Panc1 (cell line): Measurements from ENCODE around the gene MMP14. TPM values are rescaled to one million over a fixed set of nuclear protein-coding genes. Genes with fewer than 3 reads are reported as not detected.

Experiments used
- ATAC-seq: fragments of 200-7000 bp; cut with Tn5 transposase; 2 replicates; pipeline ENCODE4 v1.9.1; 2020; ENCODE audit warnings: mild to moderate bottlenecking, moderate library complexity
- BruUV-seq: library from RNA; stranded (reverse); fragments of 400-500 nt; replicated peaks from 2 replicates; lab custom pipeline; 2021; lab: Mats Ljungman, UMichigan
- CTCF ChIA-PET: fragments of 300-600 bp; sonication (Branson Sonifier 250); formaldehyde crosslinking; loops from one replicate; lab custom pipeline; 2022; ENCODE audit warnings: antibody characterized with exemption; lab: Charles Lee
- POLR2A ChIA-PET: fragments of 300-600 bp; sonication (Branson Sonifier 250); formaldehyde crosslinking; loops from one replicate; lab custom pipeline; 2022; ENCODE audit warnings: antibody characterized with exemption; lab: Charles Lee
- DNase-seq: peaks from one replicate; pipeline ENCODE4 v3.0.0-alpha.2; 2010; ENCODE audit warnings: low read depth, low spot score
- H3K27ac ChIP-seq: 2 replicates; pipeline ENCODE4 v1.5.1; 2011; ENCODE audit warnings: mild to moderate bottlenecking, low read length, inconsistent platforms
- H3K27me3 ChIP-seq: fragments of 200-500 bp; sonication (Bioruptor generic); 2 replicates; pipeline ENCODE4 v1.6.0; 2014; ENCODE audit warnings: low read length, inconsistent platforms; ENCODE audit not compliant: control insufficient read depth, insufficient read depth
- H3K36me3 ChIP-seq: fragments of 200-500 bp; sonication (Bioruptor generic); 2 replicates; pipeline ENCODE4 v1.5.1; 2014; ENCODE audit warnings: inconsistent platforms, mild to moderate bottlenecking, low read length, moderate library complexity; ENCODE audit not compliant: control insufficient read depth, insufficient read depth
- H3K4me1 ChIP-seq: 2 replicates; pipeline ENCODE4 v1.5.1; 2011; ENCODE audit warnings: inconsistent platforms, mild to moderate bottlenecking, low read length, moderate library complexity; ENCODE audit not compliant: control insufficient read depth, insufficient read depth
- H3K4me3 ChIP-seq, 2 experiments: 2 replicates each; pipeline ENCODE4 v1.5.1; 2011 to 2012; ENCODE audit warnings: low read depth in 2 of 2, low read length in 2 of 2, mild to moderate bottlenecking in 2 of 2, inconsistent platforms in 1 of 2, moderate library complexity in 1 of 2
- H3K9me3 ChIP-seq: fragments of 200-500 bp; sonication (Bioruptor generic); 2 replicates; pipeline ENCODE4 v1.5.1; 2014; ENCODE audit warnings: low read depth, mild to moderate bottlenecking, inconsistent platforms, low read length, moderate library complexity; ENCODE audit not compliant: control insufficient read depth, insufficient read depth
- POLR2AphosphoS5 ChIP-seq: IDR thresholded peaks from 2 replicates; pipeline ENCODE4 v1.6.1; 2012; ENCODE audit warnings: mild to moderate bottlenecking, low read depth, low read length, moderate library complexity
- SIN3A ChIP-seq: IDR thresholded peaks from 2 replicates; pipeline ENCODE4 v1.6.1; 2012; ENCODE audit warnings: low read depth, mild to moderate bottlenecking, low read length, moderate library complexity, borderline replicate concordance; ENCODE audit not compliant: insufficient read depth
- TCF7L2 ChIP-seq: IDR thresholded peaks from 2 replicates; pipeline ENCODE4 v1.6.1; 2011; ENCODE audit warnings: mild to moderate bottlenecking, low read depth, low read length, inconsistent platforms
- in situ Hi-C: cut with HindIII; loops from 2 replicates; pipeline ENCODE4 v1.10.0; 2016; ENCODE audit warnings: low sequenced_read_pairs, low pct_unique_long_range_greater_than_20kb
- intact Hi-C: fragments of 100-400 bp; cut with micrococcal nuclease; formaldehyde crosslinking; loops from one replicate; pipeline ENCODE4 v1.10.0; 2022; ENCODE audit not compliant: unreplicated experiment
- total RNA-seq: library from RNA; stranded (reverse); gene quantifications from one replicate; pipeline ENCODE4 v1.2.1, GENCODE V29; 2021; ENCODE audit not compliant: unreplicated experiment
- TF ChIP-seq, protein P1 (sequence below): fragments of 450-650 bp; IDR thresholded peaks from 2 replicates; pipeline ENCODE4 v1.5.1; 2017; ENCODE audit warnings: mild to moderate bottlenecking
- TF ChIP-seq, protein P2 (sequence below), 2 experiments: IDR thresholded peaks; 2 replicates each; pipeline ENCODE4 v1.6.1; 2011 to 2012; ENCODE audit warnings: low read depth in 2 of 2, control low read depth in 1 of 2, low read length in 1 of 2, mild to moderate bottlenecking in 1 of 2, moderate library complexity in 1 of 2; ENCODE audit not compliant: insufficient read depth in 1 of 2

MMP14 gene
- total RNA-seq, 1 experiment from 2014 or later: 32.9 TPM

DNA sequence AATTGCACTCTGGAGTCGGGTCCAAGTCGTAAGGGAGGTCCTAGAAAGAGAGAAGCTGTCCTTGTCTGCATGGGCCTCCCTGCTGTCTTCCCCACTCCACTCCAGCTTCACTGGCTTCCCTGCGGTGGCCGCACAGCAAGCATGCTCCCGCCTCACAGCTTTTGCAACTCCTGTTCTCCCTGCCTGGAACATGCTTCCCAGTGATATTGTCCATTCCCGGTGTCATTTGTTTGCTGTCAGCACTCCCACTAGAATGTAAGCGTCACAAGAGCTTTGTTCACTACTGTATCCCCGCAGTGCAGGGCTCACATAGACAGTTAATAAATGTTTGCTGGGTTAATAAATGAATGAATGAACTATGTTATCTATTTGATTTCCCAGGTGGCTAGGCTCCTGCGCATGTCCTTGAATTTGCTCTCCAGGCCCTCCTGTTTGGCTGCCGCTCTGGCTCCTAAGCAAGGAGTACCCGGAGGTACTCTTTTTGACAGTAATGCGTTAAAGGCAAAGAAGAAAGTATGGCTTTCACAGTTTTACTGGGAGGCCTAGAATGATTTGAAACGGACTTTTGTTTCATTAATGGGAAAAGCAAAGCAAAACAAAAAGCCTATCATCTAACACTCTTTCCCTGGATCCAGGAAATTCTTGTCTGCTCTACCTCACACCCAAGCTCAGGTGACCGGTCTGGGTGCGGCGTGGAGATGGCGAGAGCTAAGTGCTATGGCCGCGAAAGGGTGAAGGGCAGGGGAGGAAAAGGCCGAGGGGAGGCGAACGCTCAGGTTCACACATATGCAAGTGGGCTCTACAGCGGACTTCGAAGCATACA, 15.0 kb upstream of the MMP14 start:
- in situ Hi-C loops: no loop called here
- ChIA-PET POLR2A (interaction anchor here (0.7 kb wide), 1 partner anchor 260 kb away, joined by 4 read pairs; no protein-coding TSS in a partner anchor), CTCF (interaction anchor here (1.5 kb wide), 1 partner anchor 81 kb away, joined by 5 read pairs; no protein-coding TSS in a partner anchor)
- H3K27me3 ChIP-seq: no peaks in the 10 kb centered on the region
- H3K4me1 ChIP-seq: peaks cover 23% of the 10 kb centered on the region
- TF ChIP-seq SIN3A: no peak
- TF ChIP-seq TCF7L2: no peak
- TF ChIP-seq, protein P1, sequence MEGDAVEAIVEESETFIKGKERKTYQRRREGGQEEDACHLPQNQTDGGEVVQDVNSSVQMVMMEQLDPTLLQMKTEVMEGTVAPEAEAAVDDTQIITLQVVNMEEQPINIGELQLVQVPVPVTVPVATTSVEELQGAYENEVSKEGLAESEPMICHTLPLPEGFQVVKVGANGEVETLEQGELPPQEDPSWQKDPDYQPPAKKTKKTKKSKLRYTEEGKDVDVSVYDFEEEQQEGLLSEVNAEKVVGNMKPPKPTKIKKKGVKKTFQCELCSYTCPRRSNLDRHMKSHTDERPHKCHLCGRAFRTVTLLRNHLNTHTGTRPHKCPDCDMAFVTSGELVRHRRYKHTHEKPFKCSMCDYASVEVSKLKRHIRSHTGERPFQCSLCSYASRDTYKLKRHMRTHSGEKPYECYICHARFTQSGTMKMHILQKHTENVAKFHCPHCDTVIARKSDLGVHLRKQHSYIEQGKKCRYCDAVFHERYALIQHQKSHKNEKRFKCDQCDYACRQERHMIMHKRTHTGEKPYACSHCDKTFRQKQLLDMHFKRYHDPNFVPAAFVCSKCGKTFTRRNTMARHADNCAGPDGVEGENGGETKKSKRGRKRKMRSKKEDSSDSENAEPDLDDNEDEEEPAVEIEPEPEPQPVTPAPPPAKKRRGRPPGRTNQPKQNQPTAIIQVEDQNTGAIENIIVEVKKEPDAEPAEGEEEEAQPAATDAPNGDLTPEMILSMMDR: no peak
- BruUV-seq: no TSS peak
- peak overlapping the region; percentile 48; the same call in 1 of the 2 replicates for H3K27ac ChIP-seq
- DNase-seq (no peak), ATAC-seq (no peak)
- H3K36me3 ChIP-seq: no peaks in the 10 kb centered on the region
- H3K4me3 ChIP-seq: no peak overlapping the region
- intact Hi-C loops: loop anchor here (2.0 kb wide), 1 partner anchor 31 kb away; no protein-coding TSS in a partner anchor
- H3K9me3 ChIP-seq: no peaks in the 10 kb centered on the region

DNA sequence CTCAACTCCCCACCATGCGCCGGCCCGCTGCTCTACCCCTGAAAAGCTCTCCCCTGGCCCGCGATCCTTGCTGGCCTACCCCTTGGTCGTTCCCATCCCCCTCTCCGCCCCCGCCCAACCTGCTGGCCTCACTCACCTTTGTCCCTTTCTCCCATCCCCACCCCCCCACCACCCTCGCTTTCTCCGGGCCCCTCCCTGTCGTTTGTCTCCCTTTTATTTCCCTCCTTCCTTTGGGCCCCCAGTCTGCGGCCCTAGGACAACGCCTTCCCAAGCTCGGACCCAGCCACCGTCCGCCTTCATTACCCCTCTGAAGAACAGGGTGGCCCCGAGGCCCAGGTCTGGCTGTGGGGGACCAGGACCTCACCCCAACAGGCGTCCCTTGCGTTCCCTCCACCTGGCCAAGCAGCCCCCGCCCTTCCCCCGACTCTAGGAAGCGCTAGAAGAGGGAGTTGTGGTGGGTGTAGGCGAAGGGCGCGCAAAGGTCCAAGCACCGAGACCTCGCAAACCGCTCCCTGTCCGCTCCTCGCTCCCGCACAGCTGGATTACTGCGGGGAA, 14.3 kb upstream of the MMP14 start:
- DNase-seq (no peak), ATAC-seq (no peak)
- Histone ChIP-seq H3K36me3 (no peaks in the 10 kb centered on the region), H3K27me3 (no peaks in the 10 kb centered on the region), H3K9me3 (no peaks in the 10 kb centered on the region), H3K27ac (peak overlapping the region; percentile 79), H3K4me1 (peaks cover 23% of the 10 kb centered on the region), H3K4me3 (peak overlapping the region in 1 of 2 experiments; percentile 56; a peak in 2 of 4 replicates)
- intact Hi-C loops (loop anchor here (2.0 kb wide), 1 partner anchor 31 kb away; no protein-coding TSS in a partner anchor), in situ Hi-C loops (no loop called here)
- ChIA-PET POLR2A (no interaction called here), CTCF (interaction anchor here (0.7 to 2.6 kb wide), 6 partner anchors 9 to 80 kb away, joined by 3 to 50 read pairs (median 6); no protein-coding TSS in a partner anchor)
- BruUV-seq: no TSS peak
- TF ChIP-seq, protein P1: no peak
- TF ChIP-seq, protein P2, sequence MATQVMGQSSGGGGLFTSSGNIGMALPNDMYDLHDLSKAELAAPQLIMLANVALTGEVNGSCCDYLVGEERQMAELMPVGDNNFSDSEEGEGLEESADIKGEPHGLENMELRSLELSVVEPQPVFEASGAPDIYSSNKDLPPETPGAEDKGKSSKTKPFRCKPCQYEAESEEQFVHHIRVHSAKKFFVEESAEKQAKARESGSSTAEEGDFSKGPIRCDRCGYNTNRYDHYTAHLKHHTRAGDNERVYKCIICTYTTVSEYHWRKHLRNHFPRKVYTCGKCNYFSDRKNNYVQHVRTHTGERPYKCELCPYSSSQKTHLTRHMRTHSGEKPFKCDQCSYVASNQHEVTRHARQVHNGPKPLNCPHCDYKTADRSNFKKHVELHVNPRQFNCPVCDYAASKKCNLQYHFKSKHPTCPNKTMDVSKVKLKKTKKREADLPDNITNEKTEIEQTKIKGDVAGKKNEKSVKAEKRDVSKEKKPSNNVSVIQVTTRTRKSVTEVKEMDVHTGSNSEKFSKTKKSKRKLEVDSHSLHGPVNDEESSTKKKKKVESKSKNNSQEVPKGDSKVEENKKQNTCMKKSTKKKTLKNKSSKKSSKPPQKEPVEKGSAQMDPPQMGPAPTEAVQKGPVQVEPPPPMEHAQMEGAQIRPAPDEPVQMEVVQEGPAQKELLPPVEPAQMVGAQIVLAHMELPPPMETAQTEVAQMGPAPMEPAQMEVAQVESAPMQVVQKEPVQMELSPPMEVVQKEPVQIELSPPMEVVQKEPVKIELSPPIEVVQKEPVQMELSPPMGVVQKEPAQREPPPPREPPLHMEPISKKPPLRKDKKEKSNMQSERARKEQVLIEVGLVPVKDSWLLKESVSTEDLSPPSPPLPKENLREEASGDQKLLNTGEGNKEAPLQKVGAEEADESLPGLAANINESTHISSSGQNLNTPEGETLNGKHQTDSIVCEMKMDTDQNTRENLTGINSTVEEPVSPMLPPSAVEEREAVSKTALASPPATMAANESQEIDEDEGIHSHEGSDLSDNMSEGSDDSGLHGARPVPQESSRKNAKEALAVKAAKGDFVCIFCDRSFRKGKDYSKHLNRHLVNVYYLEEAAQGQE (IDR thresholded peaks at IDR 0.05; ENCODE audit: insufficient read depth in 1 of 2, low read depth in 2 of 2, low read length in 1 of 2): no peak
- no peak for TF ChIP-seq POLR2AphosphoS5
- no peak for TF ChIP-seq TCF7L2
- TF ChIP-seq SIN3A: no peak
